Skeletal muscle cell (primary cell): ENCODE data around the gene SYNRG.

ENCODE experiments used
- DNase-seq: peaks from one replicate; pipeline ENCODE4 v3.0.0-alpha.2; 2010; ENCODE audit warnings: low read depth
- H3K4me3 ChIP-seq: 2 replicates; pipeline ENCODE4 v1.5.1; 2011; ENCODE audit warnings: low read depth, mild to moderate bottlenecking, control low read depth, low read length, moderate library complexity

Gene SYNRG

GRCh38 chr17:37547986-37548385, 61.2 kb downstream of the SYNRG start:
- DNase-seq = no peak
- H3K4me3 ChIP-seq = no peak overlapping the region

GRCh38 chr17:37546302-37546701, 62.9 kb downstream of the SYNRG start:
- DNase-seq = no peak
- H3K4me3 ChIP-seq = no peak overlapping the region

GRCh38 chr17:37545486-37545885, 63.7 kb downstream of the SYNRG start:
- no peak overlapping the region for H3K4me3 ChIP-seq
- no peak for DNase-seq

GRCh38 chr17:37543637-37544052, 65.6 kb downstream of the SYNRG start:
- H3K4me3 ChIP-seq = no peak overlapping the region
- peak; percentile 14 for DNase-seq

GRCh38 chr17:37541880-37542660, 67.1 kb downstream of the SYNRG start:
- peak; percentile 56 for DNase-seq
- no peak overlapping the region for H3K4me3 ChIP-seq

- DNase-seq = no peak
Observed at GRCh38 chr17:37538981-37539659, 70.1 kb downstream of the SYNRG start.

GRCh38 chr17:37535906-37536305, 73.3 kb downstream of the SYNRG start:
- DNase-seq = no peak
- H3K4me3 ChIP-seq = no peak overlapping the region

More at GRCh38 chr17:37538981-37539659, 70.1 kb downstream of the SYNRG start:
- no peak overlapping the region for H3K4me3 ChIP-seq

GRCh38 chr17:37532756-37533155, 76.5 kb downstream of the SYNRG start:
- H3K4me3 ChIP-seq = no peak overlapping the region
- DNase-seq = no peak

GRCh38 chr17:37530420-37530819, 78.8 kb downstream of the SYNRG start:
- DNase-seq = no peak
- no peak overlapping the region for H3K4me3 ChIP-seq

- DNase-seq = peak; percentile 17
Observed at GRCh38 chr17:37527249-37527851, 81.9 kb downstream of the SYNRG start.

GRCh38 chr17:37523715-37524219, 85.5 kb downstream of the SYNRG start:
- no peak for DNase-seq
- H3K4me3 ChIP-seq = no peak overlapping the region

More at GRCh38 chr17:37527249-37527851, 81.9 kb downstream of the SYNRG start:
- H3K4me3 ChIP-seq = no peak overlapping the region

GRCh38 chr17:37521821-37522220, 87.4 kb downstream of the SYNRG start:
- no peak overlapping the region for H3K4me3 ChIP-seq
- no peak for DNase-seq

GRCh38 chr17:37520174-37520573, 89.0 kb downstream of the SYNRG start:
- H3K4me3 ChIP-seq = no peak overlapping the region
- DNase-seq = no peak

GRCh38 chr17:37519251-37519985, 89.8 kb downstream of the SYNRG start:
- no peak overlapping the region for H3K4me3 ChIP-seq

GRCh38 chr17:37518826-37519225, 90.4 kb downstream of the SYNRG start:
- no peak for DNase-seq

More at GRCh38 chr17:37519251-37519985, 89.8 kb downstream of the SYNRG start:
- no peak for DNase-seq

GRCh38 chr17:37517881-37518280, 91.3 kb downstream of the SYNRG start:
- no peak overlapping the region for H3K4me3 ChIP-seq
- no peak for DNase-seq

More at GRCh38 chr17:37518826-37519225, 90.4 kb downstream of the SYNRG start:
- no peak overlapping the region for H3K4me3 ChIP-seq

- H3K4me3 ChIP-seq = no peak overlapping the region
Observed at GRCh38 chr17:37516127-37516571, 93.1 kb downstream of the SYNRG start.

GRCh38 chr17:37513711-37514110, 95.5 kb downstream of the SYNRG start:
- DNase-seq = no peak
- no peak overlapping the region for H3K4me3 ChIP-seq

More at GRCh38 chr17:37516127-37516571, 93.1 kb downstream of the SYNRG start:
- DNase-seq = no peak

- no peak for DNase-seq
- H3K4me3 ChIP-seq = no peak overlapping the region
Observed at GRCh38 chr17:37512442-37513068, 96.7 kb downstream of the SYNRG start.
